HG03064 (cell line): Measurements from ENCODE around the gene CCDC43.

Experiments used
- ATAC-seq: cut with Tn5 transposase; IDR thresholded peaks from one replicate; pipeline ENCODE4 v1.9.1; 2021; ENCODE audit warnings: low read depth; ENCODE audit not compliant: unreplicated experiment

CCDC43 gene

GRCh38 chr17:44628243-44629188 is 61.1 kb downstream of the CCDC43 start:
- no peak for ATAC-seq

GRCh38 chr17:44627513-44628242 is 61.9 kb downstream of the CCDC43 start:
- no peak for ATAC-seq
